GM12878 (cell line): ENCODE results near the gene PTPDC1. TPM values are rescaled to one million over a fixed set of nuclear protein-coding genes. Genes with fewer than 3 reads are reported as not detected.

Experiments used
- ATAC-seq: fragments of 200-7000 bp; cut with Tn5 transposase; 3 replicates; pipeline ENCODE4 v1.9.1; 2020; ENCODE audit warnings: mild to moderate bottlenecking, moderate library complexity
- BruUV-seq: library from RNA; stranded (reverse); fragments of 400-500 nt; replicated peaks from 2 replicates; lab custom pipeline; 2021; lab: Mats Ljungman, UMichigan
- CTCF ChIA-PET: fragments of 300-600 bp; sonication (Branson Sonifier 250); formaldehyde crosslinking; extraction: SDS; loops from one replicate; lab custom pipeline; 2021; ENCODE audit warnings: inconsistent platforms; lab: Yijun Ruan, JAX
- POLR2A ChIA-PET: fragments of 350-600 bp; formaldehyde crosslinking; extraction: SDS; loops from one replicate; lab custom pipeline; 2021; ENCODE audit warnings: inconsistent platforms; lab: Charles Lee
- RAD21 ChIA-PET: fragments of 300-600 bp; sonication (Branson Sonifier 250); formaldehyde crosslinking; loops from one replicate; lab custom pipeline; 2023; ENCODE audit warnings: antibody characterized with exemption; ENCODE audit not compliant: unreplicated experiment; lab: Charles Lee
- SMC1A ChIA-PET: fragments of 300-600 bp; sonication (Branson Sonifier 250); formaldehyde crosslinking; loops from one replicate; lab custom pipeline; 2023; ENCODE audit not compliant: unreplicated experiment, uncharacterized antibody; lab: Charles Lee
- DNase-seq: peaks from one replicate; pipeline ENCODE4 v3.0.0-alpha.2; 2011; ENCODE audit warnings: low read depth, low spot score
- FAIRE-seq: peaks from 3 replicates; lab custom pipeline; 2011; peaks lifted over from hg19 to GRCh38; lab: Jason Lieb, UNC
- H2AFZ ChIP-seq: 2 replicates; pipeline ENCODE4 v1.6.0; 2011; ENCODE audit warnings: low read depth, low read length, control low read depth; ENCODE audit not compliant: control insufficient read depth
- H3K27ac ChIP-seq: 2 replicates; pipeline ENCODE4 v1.5.1; 2011; ENCODE audit warnings: control low read depth; ENCODE audit not compliant: control insufficient read depth, insufficient read depth
- H3K27me3 ChIP-seq, 2 experiments: replicated peaks in 1 of 2; 2 replicates each; pipeline versions ENCODE4 v1.6.0 to v1.6.1; 2011; ENCODE audit warnings: low read length in 1 of 2; ENCODE audit not compliant: control insufficient read depth in 2 of 2, insufficient read depth in 2 of 2
- H3K36me3 ChIP-seq, 2 experiments: 2 replicates each; pipeline ENCODE4 v1.5.1; 2011; ENCODE audit warnings: low read length in 1 of 2; ENCODE audit not compliant: control insufficient read depth in 2 of 2, insufficient read depth in 2 of 2
- H3K4me1 ChIP-seq: 2 replicates; pipeline ENCODE4 v1.6.1; 2011; ENCODE audit warnings: mild to moderate bottlenecking, low read length, moderate library complexity, mixed read lengths; ENCODE audit not compliant: control insufficient read depth, insufficient read depth
- H3K4me2 ChIP-seq: 2 replicates; pipeline ENCODE4 v1.6.0; 2011; ENCODE audit warnings: control low read depth; ENCODE audit not compliant: control insufficient read depth, insufficient read depth
- H3K4me3 ChIP-seq: fragments of 200-600 bp; sonication (generic); 2 replicates; pipeline ENCODE4 v1.5.1; 2016
- H3K79me2 ChIP-seq: 2 replicates; pipeline ENCODE4 v1.6.0; 2011; ENCODE audit warnings: low read length; ENCODE audit not compliant: control insufficient read depth, insufficient read depth
- H3K9ac ChIP-seq: 2 replicates; pipeline ENCODE4 v1.8.0; 2011; ENCODE audit warnings: low read length, control low read depth, mixed read lengths; ENCODE audit not compliant: control insufficient read depth, insufficient read depth
- H3K9me3 ChIP-seq: replicated peaks from 3 replicates; pipeline ENCODE4 v1.5.1; 2011; ENCODE audit warnings: mild to moderate bottlenecking, low read length; ENCODE audit not compliant: control insufficient read depth, insufficient read depth
- H4K20me1 ChIP-seq: 2 replicates; pipeline ENCODE4 v1.6.0; 2011; ENCODE audit not compliant: control insufficient read depth, insufficient read depth
- CBX3 ChIP-seq: fragments of 200-600 bp; sonication (generic); IDR thresholded peaks from 2 replicates; pipeline ENCODE4 v1.6.1; 2016; ENCODE audit warnings: low read depth, borderline replicate concordance
- FOS ChIP-seq: IDR thresholded peaks from 3 replicates; pipeline ENCODE4 v1.6.1; 2011; ENCODE audit warnings: borderline replicate concordance; ENCODE audit not compliant: insufficient read length; ENCODE audit errors: extremely low read depth
- FOXK2 ChIP-seq: fragments of 450-650 bp; IDR thresholded peaks from 2 replicates; pipeline ENCODE4 v1.6.1; 2017; ENCODE audit warnings: mild to moderate bottlenecking, moderate library complexity
- FOXM1 ChIP-seq: IDR thresholded peaks from 2 replicates; pipeline ENCODE4 v1.6.1; 2012; ENCODE audit warnings: low read depth, mild to moderate bottlenecking, inconsistent platforms, low read length, moderate library complexity
- HDAC6 ChIP-seq: fragments of 200-600 bp; sonication (generic); IDR thresholded peaks from one replicate; pipeline ENCODE4 v1.8.0; 2017; ENCODE audit warnings: antibody characterized with exemption; ENCODE audit not compliant: unreplicated experiment
- MXI1 ChIP-seq: fragments of 150-350 bp; IDR thresholded peaks from 2 replicates; pipeline ENCODE4 v1.6.1; 2011; ENCODE audit warnings: low read depth, mild to moderate bottlenecking, inconsistent platforms, low read length, improper control_type of control experiment
- NFYB ChIP-seq: IDR thresholded peaks from 2 replicates; pipeline ENCODE4 v1.6.1; 2011; ENCODE audit warnings: low read depth, mild to moderate bottlenecking, low read length, improper control_type of control experiment, moderate library complexity; ENCODE audit not compliant: insufficient read depth
- POLR2A ChIP-seq: IDR thresholded peaks from 2 replicates; pipeline ENCODE4 v1.6.1; 2011; ENCODE audit warnings: low read depth, mild to moderate bottlenecking, low read length
- REST ChIP-seq: IDR thresholded peaks from 2 replicates; pipeline ENCODE4 v1.6.1; 2012; ENCODE audit warnings: mild to moderate bottlenecking, low read depth, low read length
- RFX5 ChIP-seq: IDR thresholded peaks from 2 replicates; pipeline ENCODE4 v1.6.1; 2011; ENCODE audit warnings: low read depth, low read length, improper control_type of control experiment
- SIN3A ChIP-seq: IDR thresholded peaks from 2 replicates; pipeline ENCODE4 v1.6.1; 2012; ENCODE audit warnings: low read depth, low read length, improper control_type of control experiment
- SUPT20H ChIP-seq: IDR thresholded peaks from 2 replicates; pipeline ENCODE4 v1.6.1; 2011; ENCODE audit warnings: low read depth, mild to moderate bottlenecking, low read length, moderate library complexity, borderline replicate concordance; ENCODE audit not compliant: control insufficient read depth
- TBL1XR1 ChIP-seq: IDR thresholded peaks from 2 replicates; pipeline ENCODE4 v1.6.1; 2012; ENCODE audit warnings: low read depth, low read length, improper control_type of control experiment
- ZNF274 ChIP-seq: IDR thresholded peaks from one replicate; pipeline ENCODE4 v1.8.0; 2011; ENCODE audit not compliant: insufficient read length, insufficient read depth
- ZNF687 ChIP-seq: fragments of 450-650 bp; IDR thresholded peaks from 2 replicates; pipeline ENCODE4 v1.6.1; 2017; ENCODE audit warnings: mild to moderate bottlenecking, moderate library complexity
- WGBS: methylation state at CpG from one replicate; pipeline ENCODE4 v1.1.6; 2016; ENCODE audit warnings: low lambda C conversion rate; ENCODE audit not compliant: insufficient replicate concordance, insufficient coverage; ENCODE audit errors: missing lambda C conversion rate; 5-methylcytosine and 5-hydroxymethylcytosine counted together
- in situ Hi-C: fragments of 300-500 bp; cut with MboI; formaldehyde crosslinking; loops from 9 replicates; pipeline ENCODE4 v1.14.3; 2018; ENCODE audit warnings: mixed read lengths
- intact Hi-C: fragments of 100-400 bp; cut with micrococcal nuclease; formaldehyde crosslinking; loops from one replicate; pipeline ENCODE4 v1.14.2; 2022; ENCODE audit not compliant: unreplicated experiment
- polyA plus RNA-seq, 11 experiments: library from polyadenylated mRNA; depleted of rRNA in 4 of 11; unstranded in 6 of 11; stranded (reverse) in 5 of 11; fragments of >200 nt; fragmentation: Nextera tagmentation in 4 of 11; fragmentation: Illumina TruSeq in 1 of 11; extraction: Ambion mirVana in 4 of 11; extraction: Trizol in 1 of 11; gene quantifications; 1 replicate in 1 of 11; 2 replicates in 10 of 11; pipeline versions ENCODE4 v1.2.1 to v1.2.3, GENCODE V29; 2011 to 2016; ENCODE audit warnings: inconsistent platforms in 2 of 11, missing spikeins in 2 of 11, low read depth in 1 of 11
- total RNA-seq, 4 experiments: library from RNA; depleted of rRNA in 3 of 4; stranded (reverse); fragments of >200 nt in 3 of 4; fragmentation: Illumina TruSeq in 1 of 4; extraction: Trizol in 1 of 4; gene quantifications; 2 replicates each; pipeline versions ENCODE4 v1.2.1 to v1.2.3, GENCODE V29; 2013 to 2021
- TF ChIP-seq, protein P1 (sequence below): fragments of 450-650 bp; IDR thresholded peaks from 2 replicates; pipeline ENCODE4 v1.6.1; 2017; ENCODE audit warnings: low read depth, mild to moderate bottlenecking, moderate library complexity

PTPDC1 gene
- total and polyA plus RNA-seq, 10 of the 15 experiments (the other 5 are each of a cell fraction or from before 2014, with no cell fraction given): 1.2 to 4.5 (median 2.9) TPM

- WGBS: 100% methylated on average over 2 of the region's 2 CpGs
- ChIA-PET SMC1A (no interaction called here), RAD21 (no interaction called here), CTCF (interaction anchor here (1.2 to 3.6 kb wide), 2 partner anchors 14 to 133 kb away, joined by 3 to 13 read pairs; no protein-coding TSS in a partner anchor), POLR2A (no interaction called here)
- no peaks in the 10 kb centered on the region for H3K79me2 ChIP-seq
- no peaks in the 10 kb centered on the region for H3K36me3 ChIP-seq
- FAIRE-seq: no peak
- H3K4me3 ChIP-seq: no peak overlapping the region
- in situ Hi-C loops (no loop called here), intact Hi-C loops (no loop called here)
- H3K27ac ChIP-seq: no peak overlapping the region
- H2AFZ ChIP-seq: no peak overlapping the region
- no TSS peak for BruUV-seq
- H3K9me3 ChIP-seq: no peaks in the 10 kb centered on the region
- no peaks in the 10 kb centered on the region for H4K20me1 ChIP-seq
- no peak overlapping the region for H3K4me2 ChIP-seq
- 0 out of 2 replicates have a peak, but pooled peaks cover 5% of the 10 kb centered on the region for H3K4me1 ChIP-seq
- no peak for DNase-seq
- no peak for ATAC-seq
- no peak overlapping the region for H3K9ac ChIP-seq
- H3K27me3 ChIP-seq: no peaks in the 10 kb centered on the region
- TF ChIP-seq RFX5 (no peak), ZNF687 (no peak), SUPT20H (no peak), FOXM1 (no peak), REST (no peak), FOS (no peak), ZNF274 (no peak), SIN3A (no peak), TBL1XR1 (no peak), CBX3 (no peak), HDAC6 (no peak), FOXK2 (no peak), POLR2A (no peak), NFYB (no peak), MXI1 (no peak)
- TF ChIP-seq, protein P1, sequence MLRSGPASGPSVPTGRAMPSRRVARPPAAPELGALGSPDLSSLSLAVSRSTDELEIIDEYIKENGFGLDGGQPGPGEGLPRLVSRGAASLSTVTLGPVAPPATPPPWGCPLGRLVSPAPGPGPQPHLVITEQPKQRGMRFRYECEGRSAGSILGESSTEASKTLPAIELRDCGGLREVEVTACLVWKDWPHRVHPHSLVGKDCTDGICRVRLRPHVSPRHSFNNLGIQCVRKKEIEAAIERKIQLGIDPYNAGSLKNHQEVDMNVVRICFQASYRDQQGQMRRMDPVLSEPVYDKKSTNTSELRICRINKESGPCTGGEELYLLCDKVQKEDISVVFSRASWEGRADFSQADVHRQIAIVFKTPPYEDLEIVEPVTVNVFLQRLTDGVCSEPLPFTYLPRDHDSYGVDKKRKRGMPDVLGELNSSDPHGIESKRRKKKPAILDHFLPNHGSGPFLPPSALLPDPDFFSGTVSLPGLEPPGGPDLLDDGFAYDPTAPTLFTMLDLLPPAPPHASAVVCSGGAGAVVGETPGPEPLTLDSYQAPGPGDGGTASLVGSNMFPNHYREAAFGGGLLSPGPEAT: no peak
Measured at GRCh38 chr9:94080249-94080648, 4.0 kb upstream of the PTPDC1 start.
